HCT116 (cell line): ENCODE measurements around the gene CENPT.

Source experiments
- POLR2A ChIP-seq: IDR thresholded peaks from 2 replicates; pipeline ENCODE4 v1.7.0; 2011; ENCODE audit warnings: borderline replicate concordance; ENCODE audit not compliant: insufficient read depth, insufficient read length; ENCODE audit errors: extremely low read depth
- TF ChIP-seq, protein P1 (sequence below), 3 experiments: fragments of 200-600 bp in 1 of 3; sonication (generic) in 1 of 3; IDR thresholded peaks in 2 of 3; conservative IDR thresholded peaks in 1 of 3; 2 replicates each; pipeline ENCODE4 v1.5.1; 2012 to 2017; ENCODE audit warnings: low read depth in 2 of 3, low read length in 2 of 3, antibody characterized with exemption in 1 of 3, borderline replicate concordance in 1 of 3, control low read depth in 1 of 3, mild to moderate bottlenecking in 1 of 3, mixed read lengths in 1 of 3, mixed run types in 1 of 3, moderate library complexity in 1 of 3; ENCODE audit not compliant: insufficient read depth in 1 of 3

GRCh38 chr16:67844497-67844896 is 3.0 kb downstream of the CENPT start:
- TF ChIP-seq, protein P1, sequence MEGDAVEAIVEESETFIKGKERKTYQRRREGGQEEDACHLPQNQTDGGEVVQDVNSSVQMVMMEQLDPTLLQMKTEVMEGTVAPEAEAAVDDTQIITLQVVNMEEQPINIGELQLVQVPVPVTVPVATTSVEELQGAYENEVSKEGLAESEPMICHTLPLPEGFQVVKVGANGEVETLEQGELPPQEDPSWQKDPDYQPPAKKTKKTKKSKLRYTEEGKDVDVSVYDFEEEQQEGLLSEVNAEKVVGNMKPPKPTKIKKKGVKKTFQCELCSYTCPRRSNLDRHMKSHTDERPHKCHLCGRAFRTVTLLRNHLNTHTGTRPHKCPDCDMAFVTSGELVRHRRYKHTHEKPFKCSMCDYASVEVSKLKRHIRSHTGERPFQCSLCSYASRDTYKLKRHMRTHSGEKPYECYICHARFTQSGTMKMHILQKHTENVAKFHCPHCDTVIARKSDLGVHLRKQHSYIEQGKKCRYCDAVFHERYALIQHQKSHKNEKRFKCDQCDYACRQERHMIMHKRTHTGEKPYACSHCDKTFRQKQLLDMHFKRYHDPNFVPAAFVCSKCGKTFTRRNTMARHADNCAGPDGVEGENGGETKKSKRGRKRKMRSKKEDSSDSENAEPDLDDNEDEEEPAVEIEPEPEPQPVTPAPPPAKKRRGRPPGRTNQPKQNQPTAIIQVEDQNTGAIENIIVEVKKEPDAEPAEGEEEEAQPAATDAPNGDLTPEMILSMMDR (IDR thresholded peaks at IDR 0.05 in 2 of 3, conservative IDR thresholded peaks at IDR 0.05 in 1 of 3; ENCODE audit: borderline replicate concordance in 1 of 3, insufficient read depth in 1 of 3, low read depth in 2 of 3, low read length in 2 of 3) = no peak
- TF ChIP-seq POLR2A = no peak
